ENCODE data around the gene ACAP2. TPM values are rescaled to one million over a fixed set of nuclear protein-coding genes. Genes with fewer than 3 reads are reported as not detected.

Gene ACAP2
- total RNA-seq, 1 donor from 2014 or later, result 61.2 TPM

- Mint-ChIP-seq H3K27ac (ENCODE audit: unreplicated experiment) (no peak overlapping the region), H3K4me3 (ENCODE audit: unreplicated experiment) (peak overlapping the region; percentile 9), H3K27me3 (ENCODE audit: unreplicated experiment) (peaks cover 18% of the 10 kb centered on the region), H3K36me3 (ENCODE audit: low read depth, unreplicated experiment) (peaks cover 22% of the 10 kb centered on the region), H3K4me1 (ENCODE audit: unreplicated experiment) (peaks cover 26% of the 10 kb centered on the region), H3K9me3 (ENCODE audit: unreplicated experiment) (no peaks in the 10 kb centered on the region)
- no peak for TF ChIP-seq CTCF (IDR thresholded peaks at IDR 0.05; ENCODE audit: unreplicated experiment)
- DNase-seq (ENCODE audit: low spot score), result no peak
These were observed 197.3 kb downstream of the ACAP2 start for GRCh38 chr3:195245531-195245951.

- no peak for DNase-seq (ENCODE audit: low spot score)
- no peak overlapping the region for H3K4me3 Mint-ChIP-seq (ENCODE audit: unreplicated experiment)
These were observed 201.0 kb downstream of the ACAP2 start for GRCh38 chr3:195241592-195242355.

GRCh38 chr3:195240939-195241338 is 201.9 kb downstream of the ACAP2 start:
- no peaks in the 10 kb centered on the region for H3K9me3 Mint-ChIP-seq (ENCODE audit: unreplicated experiment)
- H3K4me3 Mint-ChIP-seq (ENCODE audit: unreplicated experiment), result no peak overlapping the region
- H3K4me1 Mint-ChIP-seq (ENCODE audit: unreplicated experiment), result peaks cover 30% of the 10 kb centered on the region
- no peak overlapping the region for H3K27ac Mint-ChIP-seq (ENCODE audit: unreplicated experiment)
- H3K27me3 Mint-ChIP-seq (ENCODE audit: unreplicated experiment), result peaks cover 12% of the 10 kb centered on the region
- no peak for DNase-seq (ENCODE audit: low spot score)
- TF ChIP-seq CTCF (IDR thresholded peaks at IDR 0.05; ENCODE audit: unreplicated experiment), result no peak
- peaks cover 12% of the 10 kb centered on the region for H3K36me3 Mint-ChIP-seq (ENCODE audit: low read depth, unreplicated experiment)

More at GRCh38 chr3:195241592-195242355, 201.0 kb downstream of the ACAP2 start:
- H3K27ac Mint-ChIP-seq (ENCODE audit: unreplicated experiment), result no peak overlapping the region
- H3K36me3 Mint-ChIP-seq (ENCODE audit: low read depth, unreplicated experiment), result peaks cover 17% of the 10 kb centered on the region
- peaks cover 30% of the 10 kb centered on the region for H3K4me1 Mint-ChIP-seq (ENCODE audit: unreplicated experiment)
- TF ChIP-seq CTCF (IDR thresholded peaks at IDR 0.05; ENCODE audit: unreplicated experiment), result no peak
- H3K9me3 Mint-ChIP-seq (ENCODE audit: unreplicated experiment), result no peaks in the 10 kb centered on the region
- peaks cover 12% of the 10 kb centered on the region for H3K27me3 Mint-ChIP-seq (ENCODE audit: unreplicated experiment)

DNA sequence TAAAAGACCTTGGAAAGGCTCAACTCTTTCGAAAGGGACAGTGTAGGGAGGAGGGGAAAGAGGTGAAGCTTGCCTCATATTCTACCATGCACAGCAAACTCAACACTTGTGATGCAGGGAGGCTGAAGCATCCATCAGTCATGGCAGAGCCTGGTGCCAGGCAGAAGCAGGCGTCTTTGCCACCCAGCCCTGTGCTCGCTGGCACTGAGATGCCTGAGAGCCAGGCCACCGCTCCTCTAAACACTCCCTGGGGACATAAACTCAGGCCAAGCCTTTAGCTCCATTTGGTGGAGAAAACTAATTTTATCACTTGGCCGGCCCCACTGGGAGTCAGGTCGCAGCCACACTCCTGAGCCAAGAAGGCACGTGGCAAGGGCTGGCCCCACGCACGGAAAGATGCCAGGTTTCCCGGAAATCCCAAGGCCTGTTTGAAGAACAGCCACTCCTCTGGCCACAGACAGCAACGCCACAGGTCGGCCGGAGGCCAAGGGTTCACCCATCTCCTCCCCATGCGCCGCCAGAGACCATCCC is 202.6 kb downstream of the ACAP2 start:
- no peak for TF ChIP-seq CTCF (IDR thresholded peaks at IDR 0.05; ENCODE audit: unreplicated experiment)
- peaks cover 12% of the 10 kb centered on the region for H3K27me3 Mint-ChIP-seq (ENCODE audit: unreplicated experiment)
- no peak overlapping the region for H3K27ac Mint-ChIP-seq (ENCODE audit: unreplicated experiment)

DNA sequence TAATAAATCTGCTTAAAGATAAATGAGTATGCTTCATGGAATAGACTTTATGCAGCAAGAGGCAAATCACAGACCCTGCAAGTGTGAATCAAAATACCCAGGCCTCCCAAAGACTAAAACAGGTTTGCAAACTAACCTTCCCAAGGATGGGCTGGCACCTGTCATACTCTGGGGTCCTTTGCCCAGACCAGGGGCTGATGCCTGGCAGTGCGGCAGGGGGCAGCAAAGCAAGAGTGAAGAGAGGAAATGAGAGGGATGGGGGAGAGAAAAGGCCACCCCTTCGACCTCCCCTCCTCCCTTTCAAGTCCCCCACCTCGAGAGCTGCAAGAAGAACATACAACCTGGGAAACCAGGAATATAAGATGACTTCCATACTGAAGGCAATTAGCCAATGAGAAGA is 203.7 kb downstream of the ACAP2 start:
- no peaks in the 10 kb centered on the region for H3K9me3 Mint-ChIP-seq (ENCODE audit: unreplicated experiment)
- no peak for TF ChIP-seq CTCF (IDR thresholded peaks at IDR 0.05; ENCODE audit: unreplicated experiment)
- H3K4me3 Mint-ChIP-seq (ENCODE audit: unreplicated experiment), result no peak overlapping the region
- peaks cover 11% of the 10 kb centered on the region for H3K27me3 Mint-ChIP-seq (ENCODE audit: unreplicated experiment)
- H3K27ac Mint-ChIP-seq (ENCODE audit: unreplicated experiment), result peak overlapping the region; percentile 24
- H3K36me3 Mint-ChIP-seq (ENCODE audit: low read depth, unreplicated experiment), result peaks cover 13% of the 10 kb centered on the region
- H3K4me1 Mint-ChIP-seq (ENCODE audit: unreplicated experiment), result peaks cover 29% of the 10 kb centered on the region
- DNase-seq (ENCODE audit: low spot score), result no peak

More for the DNA sequence above, 202.6 kb downstream of the ACAP2 start:
- H3K4me3 Mint-ChIP-seq (ENCODE audit: unreplicated experiment), result no peak overlapping the region
- H3K36me3 Mint-ChIP-seq (ENCODE audit: low read depth, unreplicated experiment), result peaks cover 13% of the 10 kb centered on the region
- no peak for DNase-seq (ENCODE audit: low spot score)
- H3K9me3 Mint-ChIP-seq (ENCODE audit: unreplicated experiment), result no peaks in the 10 kb centered on the region
- peaks cover 30% of the 10 kb centered on the region for H3K4me1 Mint-ChIP-seq (ENCODE audit: unreplicated experiment)
